ENCODE data around the gene PANX1.

PANX1 gene

DNA sequence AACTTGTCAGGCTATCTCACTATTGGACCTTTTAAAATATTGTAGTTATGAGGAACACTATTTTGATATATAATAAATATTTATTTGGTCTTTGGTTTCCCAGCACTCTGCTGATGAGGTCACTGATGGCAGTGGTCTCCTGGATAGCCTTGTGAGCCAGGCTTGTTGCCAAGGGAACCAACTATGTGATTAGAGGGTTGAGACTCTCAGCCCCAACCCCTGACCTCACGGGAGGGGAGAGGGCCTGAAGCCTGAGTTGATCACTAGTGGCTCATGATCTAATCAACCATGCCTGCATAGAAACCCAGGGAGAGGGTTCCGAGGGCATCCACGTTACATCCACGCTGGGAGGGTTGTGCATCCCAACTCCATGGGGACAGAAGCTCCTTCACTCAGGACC lies 10.8 kb downstream of the PANX1 start:
- TF ChIP-seq GATA2 (IDR thresholded peaks at IDR 0.05; ENCODE audit: low read depth, low read length) (no peak), GATA3 (IDR thresholded peaks at IDR 0.05; ENCODE audit: low read depth, low read length) (no peak)

DNA sequence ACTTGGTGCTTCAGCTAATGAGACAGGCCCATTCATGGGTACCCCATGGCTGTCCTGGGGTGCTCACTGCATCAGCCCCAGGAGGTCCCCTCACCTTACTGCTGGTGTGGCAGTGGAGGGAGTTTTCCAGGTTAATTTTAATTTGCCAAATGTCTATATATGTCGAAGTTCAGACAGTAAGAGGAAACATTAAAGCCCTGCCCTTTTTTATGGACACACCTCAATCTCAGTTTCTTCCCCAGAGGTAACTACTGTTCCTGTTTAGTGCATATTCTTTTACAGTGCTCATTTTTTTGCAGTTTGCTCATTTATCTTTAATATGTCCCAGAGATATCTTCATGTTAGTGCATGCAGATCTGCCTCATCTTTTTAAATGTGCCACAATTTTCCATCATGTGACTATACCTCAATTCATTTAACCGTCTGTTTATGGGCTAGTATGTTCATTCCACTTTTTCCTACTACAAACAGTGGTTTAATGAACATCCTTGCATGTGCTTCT lies 11.6 kb downstream of the PANX1 start:
- TF ChIP-seq GATA3 (IDR thresholded peaks at IDR 0.05; ENCODE audit: low read depth, low read length) (no peak), GATA2 (IDR thresholded peaks at IDR 0.05; ENCODE audit: low read depth, low read length) (no peak)

- TF ChIP-seq GATA2 (IDR thresholded peaks at IDR 0.05; ENCODE audit: low read depth, low read length) (no peak), GATA3 (IDR thresholded peaks at IDR 0.05; ENCODE audit: low read depth, low read length) (no peak)
Measured at GRCh38 chr11:94141511-94142307, 13.1 kb downstream of the PANX1 start.

DNA sequence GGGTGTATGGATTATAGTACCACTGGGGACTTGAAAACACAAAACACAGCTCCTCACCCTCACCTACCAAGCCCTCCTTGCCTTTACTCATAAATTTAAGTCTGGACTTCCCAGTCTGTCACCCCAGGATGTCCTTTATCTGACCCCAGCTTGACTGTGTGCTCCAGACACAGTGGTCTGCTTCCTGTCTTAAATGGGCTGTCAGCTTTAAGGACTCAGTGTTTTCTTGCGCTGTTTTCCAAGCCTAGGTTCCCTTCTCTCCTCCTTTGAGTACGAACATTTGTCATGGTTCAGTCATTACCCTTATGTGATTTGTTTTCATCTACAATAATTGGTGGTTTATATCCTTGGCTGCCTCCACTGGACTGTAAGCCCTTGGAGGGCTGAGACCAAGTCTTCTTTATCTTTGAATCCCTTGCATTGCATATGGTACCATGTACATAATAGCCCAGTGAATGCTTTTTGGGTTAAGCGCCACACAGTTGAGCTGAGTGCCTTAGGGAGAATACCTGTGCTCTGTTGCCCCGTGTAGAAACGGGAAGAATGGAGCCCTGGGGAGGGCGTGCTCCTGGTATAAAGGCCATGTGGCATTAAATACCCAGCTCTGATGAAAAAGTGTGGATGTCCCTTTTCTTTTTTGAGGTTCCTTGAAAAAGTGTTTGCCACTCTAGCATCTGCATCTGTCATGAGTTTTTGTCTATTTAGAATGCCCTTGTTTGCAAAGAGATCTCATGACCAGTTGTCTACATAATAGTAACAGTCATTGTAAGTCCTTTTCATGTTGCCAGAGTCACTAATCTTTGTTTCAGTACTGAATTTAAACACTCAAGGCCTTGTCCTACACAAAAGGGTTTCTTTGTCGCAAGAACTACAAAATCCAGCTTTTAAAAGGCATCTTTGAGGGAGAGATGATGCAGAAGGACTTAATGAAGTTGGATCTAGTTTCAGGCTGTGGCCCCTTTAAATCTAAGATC lies 14.0 kb downstream of the PANX1 start:
- TF ChIP-seq GATA3 (IDR thresholded peaks at IDR 0.05; ENCODE audit: low read depth, low read length) = no peak
- no peak for TF ChIP-seq GATA2 (IDR thresholded peaks at IDR 0.05; ENCODE audit: low read depth, low read length)

DNA sequence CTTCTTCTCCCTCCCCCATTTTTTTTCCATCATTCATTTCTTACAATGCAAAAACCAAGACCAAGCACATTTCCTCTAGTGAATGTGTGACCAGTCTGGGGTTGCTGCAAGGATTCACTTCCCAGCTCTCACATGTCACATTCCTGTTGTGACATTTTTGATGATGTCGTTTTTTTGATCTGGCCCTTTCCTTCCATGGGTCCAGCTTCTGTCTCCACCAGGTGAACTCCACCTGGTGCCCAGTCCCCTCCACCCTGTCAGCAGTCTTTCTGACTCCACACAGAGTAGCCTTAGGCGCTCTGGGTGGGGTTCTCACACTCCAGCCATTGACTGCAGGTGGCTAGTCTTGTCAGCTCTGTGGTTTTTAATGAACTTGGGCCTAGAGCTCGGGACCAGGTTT lies 15.6 kb downstream of the PANX1 start:
- TF ChIP-seq GATA3 (IDR thresholded peaks at IDR 0.05; ENCODE audit: low read depth, low read length) (no peak), GATA2 (IDR thresholded peaks at IDR 0.05; ENCODE audit: low read depth, low read length) (no peak)

DNA sequence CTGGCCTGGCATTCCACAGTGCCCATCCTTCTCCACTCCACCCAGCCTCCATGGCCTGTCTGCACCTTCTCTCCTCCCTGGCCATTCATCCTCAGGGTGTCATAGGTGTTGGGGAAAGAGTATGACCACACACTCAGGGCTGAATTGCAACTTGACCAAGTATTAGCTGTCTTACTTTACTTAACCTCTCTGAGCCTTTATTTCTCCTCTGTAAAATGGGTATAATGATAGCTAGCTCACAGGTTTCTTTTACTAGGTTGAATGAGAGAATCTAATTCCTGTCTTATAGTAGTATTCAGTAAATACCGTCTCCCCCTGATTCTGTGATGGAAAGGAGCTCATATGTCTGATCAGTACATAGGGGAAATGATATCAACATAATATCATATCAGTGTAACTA lies 16.0 kb downstream of the PANX1 start:
- TF ChIP-seq GATA3 (IDR thresholded peaks at IDR 0.05; ENCODE audit: low read depth, low read length) = no peak

GRCh38 chr11:94145431-94145830 lies 16.8 kb downstream of the PANX1 start:
- no peak for TF ChIP-seq GATA2 (IDR thresholded peaks at IDR 0.05; ENCODE audit: low read depth, low read length)
- no peak for TF ChIP-seq GATA3 (IDR thresholded peaks at IDR 0.05; ENCODE audit: low read depth, low read length)

- TF ChIP-seq GATA2 (IDR thresholded peaks at IDR 0.05; ENCODE audit: low read depth, low read length) (no peak), GATA3 (IDR thresholded peaks at IDR 0.05; ENCODE audit: low read depth, low read length) (no peak)
Measured at GRCh38 chr11:94145916-94146315, 17.3 kb downstream of the PANX1 start.

GRCh38 chr11:94147433-94147845 lies 18.8 kb downstream of the PANX1 start:
- TF ChIP-seq GATA3 (IDR thresholded peaks at IDR 0.05; ENCODE audit: low read depth, low read length) (no peak), GATA2 (IDR thresholded peaks at IDR 0.05; ENCODE audit: low read depth, low read length) (no peak)

- TF ChIP-seq GATA2 (IDR thresholded peaks at IDR 0.05; ENCODE audit: low read depth, low read length) (no peak), GATA3 (IDR thresholded peaks at IDR 0.05; ENCODE audit: low read depth, low read length) (no peak)
Measured at GRCh38 chr11:94148189-94148588, 19.5 kb downstream of the PANX1 start.

DNA sequence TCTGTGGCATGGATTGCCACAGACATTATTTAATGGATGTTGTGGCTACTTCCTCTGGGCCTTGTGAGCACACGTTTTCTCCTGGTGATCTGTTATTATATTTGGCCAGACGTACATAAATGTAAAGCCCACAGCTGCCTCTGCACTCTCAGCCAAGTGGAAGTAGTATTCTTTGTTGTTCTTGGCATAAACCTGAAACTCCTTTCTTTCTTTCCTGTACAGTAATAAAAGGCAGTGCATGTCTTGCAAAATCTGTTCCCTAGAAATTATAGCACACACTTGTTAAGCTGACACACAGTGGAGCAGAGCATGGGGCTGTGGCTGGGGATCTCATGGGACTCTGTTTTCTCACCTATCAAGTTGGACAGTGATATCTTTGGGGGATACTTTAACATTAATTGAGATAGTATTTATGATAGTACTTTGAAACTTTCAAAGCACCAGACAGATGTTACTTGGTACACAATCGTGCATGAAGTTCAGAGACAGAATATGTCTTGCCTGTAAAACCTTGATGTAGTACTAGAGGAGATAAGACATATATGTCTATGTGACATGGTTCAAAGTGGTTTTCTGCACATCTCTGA lies 20.9 kb downstream of the PANX1 start:
- TF ChIP-seq GATA2 (IDR thresholded peaks at IDR 0.05; ENCODE audit: low read depth, low read length) = no peak
- TF ChIP-seq GATA3 (IDR thresholded peaks at IDR 0.05; ENCODE audit: low read depth, low read length) = no peak

- TF ChIP-seq GATA2 (IDR thresholded peaks at IDR 0.05; ENCODE audit: low read depth, low read length) (no peak), GATA3 (IDR thresholded peaks at IDR 0.05; ENCODE audit: low read depth, low read length) (no peak)
Measured at GRCh38 chr11:94150056-94150455, 21.4 kb downstream of the PANX1 start.

GRCh38 chr11:94150704-94151685 lies 22.4 kb downstream of the PANX1 start:
- TF ChIP-seq GATA3 (IDR thresholded peaks at IDR 0.05; ENCODE audit: low read depth, low read length) = no peak
- no peak for TF ChIP-seq GATA2 (IDR thresholded peaks at IDR 0.05; ENCODE audit: low read depth, low read length)
